ENCODE data around the gene APEH.

Gene APEH

DNA sequence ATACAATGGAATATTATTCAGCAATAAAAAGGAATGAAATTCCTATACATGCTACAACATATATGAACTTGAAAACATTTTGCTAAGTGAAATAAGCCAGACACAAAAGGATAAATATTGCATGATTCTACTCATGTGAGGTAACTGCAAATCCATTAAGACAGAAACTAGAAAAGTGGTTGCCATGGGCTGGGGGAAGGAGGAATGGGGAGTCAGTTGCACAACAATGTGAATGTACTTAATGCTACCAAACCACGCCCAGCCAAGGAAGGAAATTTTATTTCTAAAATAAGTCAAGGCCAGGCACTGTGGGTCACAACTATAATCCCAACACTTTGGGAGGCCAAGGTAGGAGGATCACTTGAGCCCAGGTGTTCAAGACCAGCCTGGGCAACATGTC, 59.4 kb downstream of the APEH start:
- no peak for DNase-seq

Data from activated gamma-delta T cell treated with Interleukin-2 at 50 U/mL for 16 hours (primary cell).